Measurements from ENCODE around the gene GRIN2C. TPM values are rescaled to one million over a fixed set of nuclear protein-coding genes. Genes with fewer than 3 reads are reported as not detected.

GRIN2C gene
- total RNA-seq, 4 donors from 2014 or later, result 0.13 TPM; not detected in 3

- Histone ChIP-seq H3K9me3 (no peaks in the 10 kb centered on the region), H3K27me3 (no peaks in the 10 kb centered on the region), H3K4me1 (no peaks in the 10 kb centered on the region), H3K36me3 (peaks cover 21% of the 10 kb centered on the region), H3K27ac (no peak overlapping the region), H3K4me3 (no peak overlapping the region)
- TF ChIP-seq CTCF (IDR thresholded peaks at IDR 0.05), result no peak
- no peak for TF ChIP-seq EP300 (IDR thresholded peaks at IDR 0.05)
- no peak for TF ChIP-seq POLR2AphosphoS5 (IDR thresholded peaks at IDR 0.05)
- no peak for TF ChIP-seq POLR2A (IDR thresholded peaks at IDR 0.05)
- DNase-seq (ENCODE audit: low spot score in 2 of 2), result no peak
- WGBS, result 84% methylated on average over 13 of the region's 16 CpGs
Measured at GRCh38 chr17:74833501-74834377, 25.9 kb downstream of the GRIN2C start.

GRCh38 chr17:74832421-74832820 is 27.3 kb downstream of the GRIN2C start:
- peaks cover 20% of the 10 kb centered on the region for H3K36me3 ChIP-seq

DNA sequence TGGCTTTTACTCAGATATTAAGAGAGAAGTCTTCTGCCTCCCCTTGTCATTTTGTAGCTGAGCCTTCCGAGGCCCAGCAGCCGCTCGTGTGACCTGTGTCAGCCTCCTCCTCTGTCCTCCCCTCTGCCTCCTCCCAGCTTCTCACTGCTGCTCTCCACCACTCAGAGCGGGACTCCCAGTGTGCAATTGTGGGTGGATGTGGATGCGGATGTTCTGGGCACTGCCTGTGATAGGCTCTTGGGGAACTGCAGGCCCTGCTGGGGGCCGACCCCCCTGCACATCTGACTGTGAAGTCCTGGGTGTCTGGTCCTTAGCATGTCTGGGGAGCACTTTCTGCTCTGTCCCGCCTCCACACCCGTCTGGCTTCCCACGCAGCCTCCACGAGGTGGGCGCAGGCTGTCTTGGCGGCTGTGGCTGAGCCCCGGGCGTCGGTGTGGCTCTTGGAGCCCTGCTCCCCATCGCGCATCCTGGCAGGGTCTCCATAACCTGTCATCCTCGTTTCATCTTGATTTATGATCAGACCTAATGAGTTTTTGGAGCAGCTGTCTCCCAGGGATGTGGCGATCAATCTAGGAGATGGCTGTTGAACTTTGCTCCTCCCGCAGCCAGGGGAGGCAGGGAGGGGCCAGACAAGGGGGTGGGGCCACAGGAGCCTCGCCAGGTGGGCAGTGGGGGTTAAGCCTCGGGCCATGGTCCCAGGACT is 28.1 kb downstream of the GRIN2C start:
- no peaks in the 10 kb centered on the region for H3K27me3 ChIP-seq
- H3K4me3 ChIP-seq, result no peak overlapping the region
- WGBS, result 82% methylated on average over 21 of the region's 22 CpGs
- DNase-seq (ENCODE audit: low spot score in 2 of 2), result no peak
- no peak overlapping the region for H3K27ac ChIP-seq
- H3K9me3 ChIP-seq, result no peaks in the 10 kb centered on the region
- H3K4me1 ChIP-seq, result no peaks in the 10 kb centered on the region
- peaks cover 11% of the 10 kb centered on the region for H3K36me3 ChIP-seq
- TF ChIP-seq EP300 (IDR thresholded peaks at IDR 0.05) (no peak), CTCF (IDR thresholded peaks at IDR 0.05) (no peak), POLR2A (IDR thresholded peaks at IDR 0.05) (no peak), POLR2AphosphoS5 (IDR thresholded peaks at IDR 0.05) (no peak)

More at GRCh38 chr17:74832421-74832820, 27.3 kb downstream of the GRIN2C start:
- no peak for DNase-seq (ENCODE audit: low spot score in 2 of 2)
- Histone ChIP-seq H3K4me1 (no peaks in the 10 kb centered on the region), H3K27ac (no peak overlapping the region), H3K9me3 (no peaks in the 10 kb centered on the region), H3K4me3 (no peak overlapping the region), H3K27me3 (no peaks in the 10 kb centered on the region)
- WGBS, result 87% methylated on average over 7 of the region's 9 CpGs
- TF ChIP-seq POLR2A (IDR thresholded peaks at IDR 0.05), result no peak

- Histone ChIP-seq H3K27ac (no peak overlapping the region), H3K4me1 (no peaks in the 10 kb centered on the region), H3K27me3 (no peaks in the 10 kb centered on the region), H3K36me3 (peaks cover 5% of the 10 kb centered on the region), H3K4me3 (no peak overlapping the region), H3K9me3 (no peaks in the 10 kb centered on the region)
- no peak for DNase-seq (ENCODE audit: low spot score in 2 of 2)
- TF ChIP-seq POLR2A (IDR thresholded peaks at IDR 0.05) (no peak), CTCF (IDR thresholded peaks at IDR 0.05) (no peak), EP300 (IDR thresholded peaks at IDR 0.05) (no peak), POLR2AphosphoS5 (IDR thresholded peaks at IDR 0.05) (no peak)
- 86% methylated on average over 18 of the region's 19 CpGs for WGBS
Measured at GRCh38 chr17:74830861-74831260, 28.8 kb downstream of the GRIN2C start.

DNA sequence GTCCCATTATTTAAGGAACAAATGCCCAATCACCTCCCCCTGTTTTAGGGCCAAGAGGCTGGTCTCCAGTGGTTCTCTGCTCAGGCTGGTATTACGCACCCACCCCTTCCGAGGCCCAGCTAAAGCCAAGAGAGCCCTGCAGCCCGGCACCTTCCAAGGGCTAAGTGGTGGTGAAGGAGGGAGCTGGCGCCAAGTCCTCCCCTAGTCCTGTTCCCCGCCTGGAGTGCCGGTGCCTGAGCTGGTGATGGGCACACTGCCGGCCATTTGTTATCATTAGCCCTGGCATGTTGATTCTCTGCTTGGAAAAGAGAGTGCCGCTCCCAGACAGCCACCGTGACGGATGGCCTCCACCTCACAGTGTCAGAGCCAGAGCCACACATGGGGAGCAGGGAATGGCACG is 31.9 kb downstream of the GRIN2C start:
- Histone ChIP-seq H3K4me1 (peaks cover 9% of the 10 kb centered on the region), H3K36me3 (peaks cover 5% of the 10 kb centered on the region), H3K9me3 (no peaks in the 10 kb centered on the region), H3K4me3 (no peak overlapping the region), H3K27me3 (no peaks in the 10 kb centered on the region), H3K27ac (no peak overlapping the region)
- 83% methylated on average over 5 of the region's 11 CpGs for WGBS
- no peak for DNase-seq (ENCODE audit: low spot score in 2 of 2)
- TF ChIP-seq CTCF (IDR thresholded peaks at IDR 0.05) (no peak), EP300 (IDR thresholded peaks at IDR 0.05) (no peak)
